A549 treated with GW870086 at 1 μM for 4 hours (cell line): ENCODE results near the gene FSD1L. TPM values are rescaled to one million over a fixed set of nuclear protein-coding genes. Genes with fewer than 3 reads are reported as not detected.

Experiments used
- total RNA-seq: library from RNA; stranded (reverse); fragments of 200-300 nt; extraction: Qiagen RNA extraction; gene quantifications from 5 replicates; pipeline ENCODE4 v1.2.3, GENCODE V29; 2022; ENCODE audit warnings: low read depth

FSD1L gene
- 2.5 to 5.1 TPM (median 3.5 TPM) in 5 replicates for total RNA-seq

GRCh38 chr9:105447814-105448812, at the start of gene FSD1L:
Gene FSD1L, plus strand, starts transcription at chr9:105448034. Its CDS starts 187 bp downstream, at chr9:105448221.

DNA sequence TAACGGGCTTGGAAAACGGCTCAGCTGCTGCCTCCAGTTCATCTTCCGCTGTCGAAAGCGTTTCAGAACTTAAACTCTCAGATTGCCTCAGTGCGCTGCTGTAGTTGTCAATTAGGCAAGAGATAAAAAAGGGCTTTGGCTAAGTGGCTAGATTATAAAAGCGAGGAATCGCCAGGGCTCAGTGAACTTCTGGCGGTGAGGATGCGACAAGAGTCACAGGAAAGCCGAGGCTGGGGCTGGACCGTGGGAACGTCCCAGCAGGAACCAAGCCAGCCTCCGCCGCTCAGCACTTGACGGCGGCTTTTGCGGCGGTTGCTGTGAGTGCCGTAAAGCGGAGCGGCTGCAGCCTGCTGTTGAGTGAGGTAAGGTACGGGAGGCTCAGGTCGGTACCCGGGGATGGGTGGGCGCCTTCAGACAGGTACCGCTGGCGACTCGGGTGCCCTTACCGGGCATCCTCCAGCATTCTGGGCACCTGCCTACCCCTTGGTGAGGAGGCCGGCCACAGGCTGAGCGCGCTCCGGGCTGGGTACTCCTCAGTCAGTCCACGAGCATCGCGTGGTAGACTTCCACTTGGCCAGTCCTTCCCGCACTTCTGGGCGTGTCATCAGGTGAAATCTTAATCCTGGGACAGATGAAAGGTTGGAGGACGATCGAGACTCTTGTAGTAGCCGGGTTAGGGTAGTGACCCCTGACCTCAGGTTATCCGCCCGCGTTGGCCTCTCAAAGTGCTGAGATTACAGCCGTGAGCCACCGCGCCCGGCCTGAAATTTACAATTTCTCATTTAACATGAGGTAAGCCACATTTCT, 110.2 kb downstream of the FSD1L start, which contains the start of gene FKTN:
FKTN (plus strand) TSS at position 328 of the 807 bp plus-strand sequence. CDS start 16,902 bp downstream, outside the sequence.

Other genes starting within 250 kb of the FSD1L start
- 23.0 to 36.2 TPM (median 32.1 TPM) in 5 replicates for gene SLC44A1, start 203.4 kb upstream of the FSD1L start, total RNA-seq
- 6.2 to 9.0 TPM (median 7.9 TPM) in 5 replicates for gene FKTN, start 110.1 kb downstream of the FSD1L start, total RNA-seq
- 0.30 TPM in 1 of 5 replicates, not detected in the others for gene TAL2, start 214.4 kb downstream of the FSD1L start, total RNA-seq
- gene TMEM38B, start 246.5 kb downstream of the FSD1L start, total RNA-seq: 11.6 to 18.2 TPM (median 13.6 TPM) in 5 replicates